ENCODE measurements around the gene CYBA. TPM values are rescaled to one million over a fixed set of nuclear protein-coding genes. Genes with fewer than 3 reads are reported as not detected.
A peak's percentile ranks its signal among the peaks of the same experiment; 100 is the strongest.

Gene CYBA
- total and polyA plus RNA-seq, 9 of the 15 experiments (the other 6 are each of a cell fraction or from before 2014, with no cell fraction given): 0.34 to 683 (median 93.0) TPM

GRCh38 chr16:88651989-88652761 is 1.3 kb upstream of the CYBA start:
- CTCF ChIA-PET (ENCODE audit: low intra/inter-chr PET ratio): no interaction called here
- Histone ChIP-seq H3K9me3 (replicated peaks; ENCODE audit: control insufficient read depth, insufficient read depth, low read depth, low read length) (no peaks in the 10 kb centered on the region), H3K36me3 (ENCODE audit: control insufficient read depth, insufficient read depth, low read length) (peaks cover 70% of the 10 kb centered on the region; the same call in 2 of the 3 replicates), H3K27me3 (ENCODE audit: control insufficient read depth in 2 of 2, insufficient read depth in 2 of 2, low read length in 2 of 2) (no peaks in the 10 kb centered on the region), H3K4me1 (replicated peaks in 1 of 2; ENCODE audit: control insufficient read depth in 2 of 2, insufficient read depth in 2 of 2, low read length in 2 of 2) (peaks cover 11 to 91% of the 10 kb centered on the region in 2 experiments; a peak in 4 of 5 replicates), H4K20me1 (replicated peaks; ENCODE audit: control insufficient read depth, insufficient read depth, low read length) (peaks cover 6% of the 10 kb centered on the region; the same call in 1 of the 2 replicates), H3K4me2 (ENCODE audit: insufficient read depth, low read length) (no peak overlapping the region), H3K9me1 (ENCODE audit: control insufficient read depth, insufficient read depth, low read length) (no peaks in the 10 kb centered on the region), H3K4me3 (no peak overlapping the region), H3K27ac (ENCODE audit: extremely low read depth, low read depth, low read length) (peak overlapping the region; percentile 95), H2AFZ (ENCODE audit: low read depth, low read length) (no peak overlapping the region), H3K79me2 (ENCODE audit: control insufficient read depth, insufficient read depth, low read length) (peaks cover 33% of the 10 kb centered on the region), H3K9ac (ENCODE audit: insufficient read depth in 1 of 2, low read depth in 2 of 2, low read length in 2 of 2) (peak overlapping the region; percentile 73 to 82; a peak in 3 of 4 replicates)
- POLR2A ChIA-PET: interaction anchor here (0.5 to 1.1 kb wide), 7 partner anchors 10 to 830 kb away, joined by 3 to 4 read pairs (median 3); no protein-coding TSS in a partner anchor
- DNase-seq (ENCODE audit: extremely low read depth in 1 of 4, low spot score in 3 of 4) (no peak), FAIRE-seq (no peak), ATAC-seq (no peak)
- 89% methylated on average over 27 of the region's 29 CpGs for WGBS (ENCODE audit: insufficient coverage, low coverage, missing lambda C conversion rate)
- intact Hi-C loops (cut with micrococcal nuclease) (no loop called here), in situ Hi-C loops (cut with MboI) (no loop called here)
- BruUV-seq (replicated peaks): no TSS peak
- TF ChIP-seq PCBP1 (IDR thresholded peaks at IDR 0.05; ENCODE audit: low read depth, low read length, poor library complexity, severe bottlenecking) (peak; percentile 34), IRF9 (tag; IDR thresholded peaks at IDR 0.05) (no peak), ZZZ3 (IDR thresholded peaks at IDR 0.05) (no peak), ATF1 (CRISPR knock-in tag; IDR thresholded peaks at IDR 0.05) (no peak), ATF1 (tag; IDR thresholded peaks at IDR 0.05) (no peak), ZKSCAN3 (CRISPR knock-in tag; IDR thresholded peaks at IDR 0.05) (no peak), ZNF143 (CRISPR knock-in tag; IDR thresholded peaks at IDR 0.05) (0 out of 2 replicates have a peak, but pooled peaks have one; percentile 28), FOXM1 (IDR thresholded peaks at IDR 0.05; ENCODE audit: low read depth) (no peak), FOXM1 (CRISPR knock-in tag; IDR thresholded peaks at IDR 0.05; ENCODE audit: low read depth) (0 out of 2 replicates have a peak, but pooled peaks have one; percentile 54), ZNF277 (CRISPR knock-in tag; IDR thresholded peaks at IDR 0.05; ENCODE audit: borderline replicate concordance) (no peak), KDM2B (CRISPR knock-in tag; IDR thresholded peaks at IDR 0.05) (no peak), SMC3 (conservative IDR thresholded peaks at IDR 0.05; ENCODE audit: insufficient read depth, low read depth, low read length) (no peak), BRCA1 (IDR thresholded peaks at IDR 0.05) (no peak), BRCA1 (CRISPR knock-in tag; IDR thresholded peaks at IDR 0.05) (no peak; the same call in 1 of the 2 replicates), PURB (CRISPR knock-in tag; IDR thresholded peaks at IDR 0.05; ENCODE audit: low read depth) (no peak), POLR2H (tag; IDR thresholded peaks at IDR 0.05; ENCODE audit: low read depth) (no peak), U2AF2 (optimal IDR thresholded peaks at IDR 0.05; ENCODE audit: low read depth, low read length) (no peak), ZFP30 (CRISPR knock-in tag; IDR thresholded peaks at IDR 0.05; ENCODE audit: borderline replicate concordance) (no peak), TEAD4 (IDR thresholded peaks at IDR 0.05; ENCODE audit: low read length) (no peak), TEAD4 (CRISPR knock-in tag; IDR thresholded peaks at IDR 0.05; ENCODE audit: borderline replicate concordance) (0 out of 2 replicates have a peak, but pooled peaks have one; percentile 15), PKNOX1 (IDR thresholded peaks at IDR 0.05) (no peak)
